ENCODE measurements around the gene ZFYVE27. TPM values are rescaled to one million over a fixed set of nuclear protein-coding genes. Genes with fewer than 3 reads are reported as not detected.

The ZFYVE27 gene
- total RNA-seq, 1 experiment from 2014 or later: 28.7 TPM

- Mint-ChIP-seq H3K4me3 (ENCODE audit: unreplicated experiment) (no peak overlapping the region), H3K9me3 (ENCODE audit: unreplicated experiment) (no peaks in the 10 kb centered on the region), H3K4me1 (ENCODE audit: insufficient read depth, unreplicated experiment) (no peaks in the 10 kb centered on the region), H3K36me3 (ENCODE audit: insufficient read depth, unreplicated experiment) (peaks cover 30% of the 10 kb centered on the region), H3K27me3 (ENCODE audit: insufficient read depth, unreplicated experiment) (no peaks in the 10 kb centered on the region), H3K27ac (ENCODE audit: low read depth, unreplicated experiment) (no peak overlapping the region)
- POLR2A ChIA-PET: interaction anchor here (1.2 kb wide), 1 partner anchor 10 kb away, joined by 3 read pairs; no protein-coding TSS in a partner anchor
- intact Hi-C loops (cut with micrococcal nuclease): no loop called here
- DNase-seq (ENCODE audit: unreplicated experiment): no peak
- no TSS peak for BruUV-seq (replicated peaks)
- CTCF ChIA-PET: interaction anchor here (0.8 to 5.2 kb wide), 2 partner anchors 106 to 324 kb away, joined by 3 to 33 read pairs; no protein-coding TSS in a partner anchor
- TF ChIP-seq, protein P1, sequence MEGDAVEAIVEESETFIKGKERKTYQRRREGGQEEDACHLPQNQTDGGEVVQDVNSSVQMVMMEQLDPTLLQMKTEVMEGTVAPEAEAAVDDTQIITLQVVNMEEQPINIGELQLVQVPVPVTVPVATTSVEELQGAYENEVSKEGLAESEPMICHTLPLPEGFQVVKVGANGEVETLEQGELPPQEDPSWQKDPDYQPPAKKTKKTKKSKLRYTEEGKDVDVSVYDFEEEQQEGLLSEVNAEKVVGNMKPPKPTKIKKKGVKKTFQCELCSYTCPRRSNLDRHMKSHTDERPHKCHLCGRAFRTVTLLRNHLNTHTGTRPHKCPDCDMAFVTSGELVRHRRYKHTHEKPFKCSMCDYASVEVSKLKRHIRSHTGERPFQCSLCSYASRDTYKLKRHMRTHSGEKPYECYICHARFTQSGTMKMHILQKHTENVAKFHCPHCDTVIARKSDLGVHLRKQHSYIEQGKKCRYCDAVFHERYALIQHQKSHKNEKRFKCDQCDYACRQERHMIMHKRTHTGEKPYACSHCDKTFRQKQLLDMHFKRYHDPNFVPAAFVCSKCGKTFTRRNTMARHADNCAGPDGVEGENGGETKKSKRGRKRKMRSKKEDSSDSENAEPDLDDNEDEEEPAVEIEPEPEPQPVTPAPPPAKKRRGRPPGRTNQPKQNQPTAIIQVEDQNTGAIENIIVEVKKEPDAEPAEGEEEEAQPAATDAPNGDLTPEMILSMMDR (IDR thresholded peaks at IDR 0.05; ENCODE audit: unreplicated experiment): no peak
Observed at GRCh38 chr10:97763411-97763810, 26.5 kb downstream of the ZFYVE27 start.

- CTCF ChIA-PET: interaction anchor here (0.8 to 1.5 kb wide), 4 partner anchors 20 to 105 kb away, joined by 3 to 5 read pairs (median 4); no protein-coding TSS in a partner anchor
- Mint-ChIP-seq H3K27me3 (ENCODE audit: insufficient read depth, unreplicated experiment) (no peaks in the 10 kb centered on the region), H3K4me1 (ENCODE audit: insufficient read depth, unreplicated experiment) (no peaks in the 10 kb centered on the region), H3K36me3 (ENCODE audit: insufficient read depth, unreplicated experiment) (peaks cover 25% of the 10 kb centered on the region), H3K9me3 (ENCODE audit: unreplicated experiment) (no peaks in the 10 kb centered on the region), H3K27ac (ENCODE audit: low read depth, unreplicated experiment) (no peak overlapping the region), H3K4me3 (ENCODE audit: unreplicated experiment) (no peak overlapping the region)
- intact Hi-C loops (cut with micrococcal nuclease): no loop called here
- TF ChIP-seq, protein P1 (IDR thresholded peaks at IDR 0.05; ENCODE audit: unreplicated experiment): no peak
- BruUV-seq (replicated peaks): no TSS peak
- POLR2A ChIA-PET: interaction anchor here (0.7 to 1.2 kb wide), 2 partner anchors 9 to 27 kb away, joined by 3 read pairs; partner anchors contain the start of gene ZFYVE27
- DNase-seq (ENCODE audit: unreplicated experiment): no peak
Observed at GRCh38 chr10:97763947-97764346, 27.0 kb downstream of the ZFYVE27 start.

DNA sequence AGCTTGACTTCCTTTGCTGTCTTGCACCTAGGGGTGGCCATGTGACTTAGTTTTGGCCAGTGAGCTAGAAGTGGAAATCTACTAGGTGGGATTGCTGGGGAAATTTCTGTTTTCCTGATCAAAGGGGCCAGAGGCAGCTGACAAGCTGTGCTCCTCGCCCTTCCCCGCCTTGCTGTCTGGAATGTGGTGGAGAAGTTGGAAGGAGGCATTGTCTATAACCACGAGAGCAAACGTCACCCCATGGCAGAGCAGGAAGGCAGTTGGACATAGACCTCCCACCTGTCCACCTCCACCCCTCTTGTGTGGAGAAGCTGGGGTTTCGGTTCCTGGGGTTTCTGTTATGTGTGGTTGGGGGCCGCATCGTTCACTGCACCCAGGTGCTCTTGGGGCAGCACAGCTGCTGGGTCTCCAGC, 27.6 kb downstream of the ZFYVE27 start:
- ChIA-PET POLR2A (interaction anchor here (0.7 to 1.2 kb wide), 2 partner anchors 9 to 28 kb away, joined by 3 read pairs; partner anchors contain the start of gene ZFYVE27), CTCF (interaction anchor here (0.8 to 2.4 kb wide), 5 partner anchors 20 to 104 kb away, joined by 3 to 11 read pairs (median 4); no protein-coding TSS in a partner anchor)
- Mint-ChIP-seq H3K4me3 (ENCODE audit: unreplicated experiment) (no peak overlapping the region), H3K27ac (ENCODE audit: low read depth, unreplicated experiment) (no peak overlapping the region), H3K27me3 (ENCODE audit: insufficient read depth, unreplicated experiment) (peaks cover 3% of the 10 kb centered on the region), H3K9me3 (ENCODE audit: unreplicated experiment) (no peaks in the 10 kb centered on the region), H3K36me3 (ENCODE audit: insufficient read depth, unreplicated experiment) (peaks cover 20% of the 10 kb centered on the region), H3K4me1 (ENCODE audit: insufficient read depth, unreplicated experiment) (no peaks in the 10 kb centered on the region)
- TF ChIP-seq, protein P1 (IDR thresholded peaks at IDR 0.05; ENCODE audit: unreplicated experiment): no peak
- no TSS peak for BruUV-seq (replicated peaks)
- intact Hi-C loops (cut with micrococcal nuclease): no loop called here
- no peak for DNase-seq (ENCODE audit: unreplicated experiment)

DNA sequence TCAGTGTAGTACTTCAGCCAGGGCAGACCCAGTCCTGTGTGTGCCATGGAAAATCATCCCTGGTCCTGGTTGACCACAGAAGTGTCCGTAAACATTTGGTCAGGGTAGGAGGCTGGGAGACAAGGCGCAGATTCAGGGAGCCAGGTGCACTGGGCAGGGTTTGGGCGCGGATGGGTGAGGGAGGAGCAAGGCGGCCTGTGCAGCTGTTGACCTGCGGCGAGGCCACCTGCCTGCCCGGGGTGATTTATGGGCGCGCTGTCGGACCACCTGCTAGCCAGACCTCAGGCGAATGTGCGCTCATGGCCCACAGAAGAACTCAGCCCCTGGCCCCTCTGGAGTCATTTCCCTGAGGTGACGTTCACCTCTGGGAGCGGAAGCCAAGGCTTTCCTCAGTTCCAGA, 28.3 kb downstream of the ZFYVE27 start:
- Mint-ChIP-seq H3K4me3 (ENCODE audit: unreplicated experiment) (no peak overlapping the region), H3K4me1 (ENCODE audit: insufficient read depth, unreplicated experiment) (no peaks in the 10 kb centered on the region), H3K27ac (ENCODE audit: low read depth, unreplicated experiment) (no peak overlapping the region), H3K9me3 (ENCODE audit: unreplicated experiment) (no peaks in the 10 kb centered on the region), H3K36me3 (ENCODE audit: insufficient read depth, unreplicated experiment) (peaks cover 15% of the 10 kb centered on the region), H3K27me3 (ENCODE audit: insufficient read depth, unreplicated experiment) (peaks cover 10% of the 10 kb centered on the region)
- ChIA-PET POLR2A (no interaction called here), CTCF (interaction anchor here (0.8 to 2.4 kb wide), 5 partner anchors 21 to 63 kb away, joined by 3 to 11 read pairs (median 5); no protein-coding TSS in a partner anchor)
- TF ChIP-seq, protein P1 (IDR thresholded peaks at IDR 0.05; ENCODE audit: unreplicated experiment): no peak
- BruUV-seq (replicated peaks): no TSS peak
- no peak for DNase-seq (ENCODE audit: unreplicated experiment)
- intact Hi-C loops (cut with micrococcal nuclease): no loop called here

Data from MCF 10A (cell line).